GM18507 (cell line): ENCODE results near the gene SLC25A48.
"Not testable (repeated sequence)": the region's sequence is repeated elsewhere in the genome, so short reads cannot be mapped to it uniquely, and the experiment has no call there.

Source experiments
- DNase-seq: peaks from one replicate; pipeline ENCODE4 v3.0.0; 2011; ENCODE audit warnings: low read depth; ENCODE audit not compliant: insufficient read length; ENCODE audit errors: extremely low spot score
- FAIRE-seq: peaks from 2 replicates; lab custom pipeline; 2011; peaks lifted over from hg19 to GRCh38; lab: Jason Lieb, UNC

The SLC25A48 gene

GRCh38 chr5:135851186-135851914 lies 16.9 kb downstream of the SLC25A48 start:
- no peak for FAIRE-seq
- no peak for DNase-seq

GRCh38 chr5:135851915-135852845 lies 17.7 kb downstream of the SLC25A48 start:
- FAIRE-seq: no peak
- DNase-seq: no peak

GRCh38 chr5:135857630-135858311 lies 23.3 kb downstream of the SLC25A48 start:
- no peak for DNase-seq
- no peak for FAIRE-seq

- not testable (repeated sequence) for DNase-seq, FAIRE-seq
These were observed 24.7 kb downstream of the SLC25A48 start for GRCh38 chr5:135859186-135859585.

GRCh38 chr5:135859641-135860040 lies 25.2 kb downstream of the SLC25A48 start:
- FAIRE-seq (no peak), DNase-seq (no peak)

- no peak for DNase-seq
- FAIRE-seq: no peak
These were observed 27.2 kb downstream of the SLC25A48 start for GRCh38 chr5:135861641-135862040.

- DNase-seq (no peak), FAIRE-seq (no peak)
These were observed 27.6 kb downstream of the SLC25A48 start for GRCh38 chr5:135862086-135862485.

- no peak for FAIRE-seq
These were observed 28.3 kb downstream of the SLC25A48 start for GRCh38 chr5:135862744-135863143.

GRCh38 chr5:135864503-135865435 lies 30.3 kb downstream of the SLC25A48 start:
- FAIRE-seq: no peak
- DNase-seq: no peak

More at GRCh38 chr5:135862744-135863143, 28.3 kb downstream of the SLC25A48 start:
- no peak for DNase-seq

GRCh38 chr5:135866016-135866415 lies 31.6 kb downstream of the SLC25A48 start:
- FAIRE-seq (no peak), DNase-seq (no peak)

- FAIRE-seq: no peak
These were observed 33.1 kb downstream of the SLC25A48 start for GRCh38 chr5:135867599-135867998.

GRCh38 chr5:135868681-135869080 lies 34.2 kb downstream of the SLC25A48 start:
- FAIRE-seq: no peak

More at GRCh38 chr5:135867599-135867998, 33.1 kb downstream of the SLC25A48 start:
- DNase-seq: no peak

GRCh38 chr5:135869276-135869675 lies 34.8 kb downstream of the SLC25A48 start:
- DNase-seq: no peak
- no peak for FAIRE-seq

More at GRCh38 chr5:135868681-135869080, 34.2 kb downstream of the SLC25A48 start:
- DNase-seq: no peak

- DNase-seq: no peak
- no peak for FAIRE-seq
These were observed 35.5 kb downstream of the SLC25A48 start for GRCh38 chr5:135869935-135870334.

GRCh38 chr5:135871268-135871915 lies 36.9 kb downstream of the SLC25A48 start:
- FAIRE-seq: no peak
- no peak for DNase-seq

- DNase-seq: no peak
- FAIRE-seq: no peak
These were observed 39.4 kb downstream of the SLC25A48 start for GRCh38 chr5:135873831-135874230.

GRCh38 chr5:135874461-135874860 lies 40.0 kb downstream of the SLC25A48 start:
- DNase-seq: no peak
- FAIRE-seq: no peak

GRCh38 chr5:135875567-135875966 lies 41.1 kb downstream of the SLC25A48 start:
- FAIRE-seq (no peak), DNase-seq (no peak)
